H9 (cell line): ENCODE measurements around the gene BRSK2. TPM values are rescaled to one million over a fixed set of nuclear protein-coding genes. Genes with fewer than 3 reads are reported as not detected.
A peak's percentile ranks its signal among the peaks of the same experiment; 100 is the strongest.

Experiments
- DNase-seq: peaks from one replicate; pipeline ENCODE4 v3.0.0-alpha.2; 2017
- H2AFZ ChIP-seq: one replicate; pipeline ENCODE4 v1.6.1; 2013; ENCODE audit warnings: mild to moderate bottlenecking, low read length, control low read depth, moderate library complexity
- H2AK5ac ChIP-seq: 2 replicates; pipeline ENCODE4 v1.6.1; 2013; ENCODE audit warnings: low read length, control low read depth, mixed read lengths; ENCODE audit not compliant: insufficient read length
- H2BK120ac ChIP-seq: one replicate; pipeline ENCODE4 v1.6.1; 2013; ENCODE audit warnings: low read depth, mild to moderate bottlenecking, low read length, control low read depth, inconsistent platforms; ENCODE audit not compliant: poor library complexity, severe bottlenecking
- H2BK12ac ChIP-seq: 2 replicates; pipeline ENCODE4 v1.6.1; 2013; ENCODE audit warnings: low read length, control low read depth, mixed read lengths, low read depth; ENCODE audit not compliant: insufficient read length
- H2BK15ac ChIP-seq: 2 replicates; pipeline ENCODE4 v1.6.1; 2013; ENCODE audit warnings: low read depth, low read length, control low read depth
- H2BK20ac ChIP-seq: one replicate; pipeline ENCODE4 v1.6.1; 2013; ENCODE audit warnings: low read depth, mild to moderate bottlenecking, low read length, control low read depth, inconsistent platforms; ENCODE audit not compliant: poor library complexity, severe bottlenecking
- H2BK5ac ChIP-seq: 2 replicates; pipeline ENCODE4 v1.6.1; 2013; ENCODE audit warnings: low read length, control low read depth, mixed read lengths; ENCODE audit not compliant: insufficient read length
- H3K14ac ChIP-seq: 2 replicates; pipeline ENCODE4 v1.6.1; 2013; ENCODE audit warnings: low read length, control low read depth; ENCODE audit not compliant: insufficient read depth
- H3K18ac ChIP-seq: 2 replicates; pipeline ENCODE4 v1.6.1; 2013; ENCODE audit warnings: low read depth, mild to moderate bottlenecking, mixed read lengths, low read length, control low read depth; ENCODE audit not compliant: insufficient read length
- H3K23ac ChIP-seq: 2 replicates; pipeline ENCODE4 v1.6.1; 2013; ENCODE audit warnings: low read length, control low read depth, mixed read lengths, low read depth; ENCODE audit not compliant: insufficient read length
- H3K23me2 ChIP-seq: 2 replicates; pipeline ENCODE4 v1.6.1; 2013; ENCODE audit warnings: low read depth, mild to moderate bottlenecking, mixed read lengths, low read length, control low read depth; ENCODE audit not compliant: insufficient read length, poor library complexity, severe bottlenecking
- H3K27ac ChIP-seq: 2 replicates; pipeline ENCODE4 v1.5.1; 2013; ENCODE audit warnings: low read length, control low read depth, mixed read lengths, low read depth; ENCODE audit not compliant: insufficient read length
- H3K27me3 ChIP-seq: 2 replicates; pipeline ENCODE4 v1.6.1; 2013; ENCODE audit warnings: low read length, control low read depth, inconsistent platforms; ENCODE audit not compliant: insufficient read depth
- H3K4ac ChIP-seq: 2 replicates; pipeline ENCODE4 v1.6.1; 2013; ENCODE audit warnings: low read depth, mild to moderate bottlenecking, control low read depth, inconsistent platforms, low read length, moderate library complexity
- H3K4me1 ChIP-seq: 2 replicates; pipeline ENCODE4 v1.6.1; 2013; ENCODE audit warnings: low read length, control low read depth, inconsistent platforms; ENCODE audit not compliant: insufficient read depth
- H3K4me2 ChIP-seq: 2 replicates; pipeline ENCODE4 v1.6.1; 2013; ENCODE audit warnings: low read length, control low read depth, mixed read lengths; ENCODE audit not compliant: insufficient read length, insufficient read depth
- H3K56ac ChIP-seq: 2 replicates; pipeline ENCODE4 v1.6.1; 2013; ENCODE audit warnings: low read depth, mild to moderate bottlenecking, mixed read lengths, low read length, control low read depth; ENCODE audit not compliant: insufficient read length
- H3K79me1 ChIP-seq: 2 replicates; pipeline ENCODE4 v1.6.1; 2013; ENCODE audit warnings: low read depth, mild to moderate bottlenecking, moderate library complexity, low read length, control low read depth, inconsistent platforms; ENCODE audit not compliant: insufficient read depth, poor library complexity, severe bottlenecking
- H3K79me2 ChIP-seq: 2 replicates; pipeline ENCODE4 v1.6.1; 2013; ENCODE audit warnings: low read length, control low read depth, inconsistent platforms; ENCODE audit not compliant: insufficient read depth
- H3K9ac ChIP-seq: 2 replicates; pipeline ENCODE4 v1.6.1; 2013; ENCODE audit warnings: low read length, control low read depth, mixed read lengths; ENCODE audit not compliant: insufficient read length; ENCODE audit errors: extremely low read depth
- H3K9me3 ChIP-seq: one replicate; pipeline ENCODE4 v1.6.1; 2013; ENCODE audit warnings: low read depth, low read length, inconsistent platforms; ENCODE audit not compliant: control insufficient read depth
- H3T11ph ChIP-seq: one replicate; pipeline ENCODE4 v1.6.1; 2013; ENCODE audit warnings: mild to moderate bottlenecking, low read length, control low read depth, inconsistent platforms
- H4K20me1 ChIP-seq: one replicate; pipeline ENCODE4 v1.6.1; 2013; ENCODE audit not compliant: control insufficient read depth, insufficient read length, insufficient read depth
- H4K5ac ChIP-seq: 2 replicates; pipeline ENCODE4 v1.6.1; 2013; ENCODE audit warnings: low read depth, mild to moderate bottlenecking, mixed read lengths, low read length, control low read depth; ENCODE audit not compliant: insufficient read length
- H4K8ac ChIP-seq: replicated peaks from 2 replicates; pipeline ENCODE4 v1.6.1; 2013; ENCODE audit warnings: low read length, control low read depth, mixed read lengths, low read depth; ENCODE audit not compliant: insufficient read length
- H4K91ac ChIP-seq: 2 replicates; pipeline ENCODE4 v1.6.1; 2013; ENCODE audit warnings: low read depth, mild to moderate bottlenecking, moderate library complexity, mixed read lengths, low read length, control low read depth; ENCODE audit not compliant: insufficient read length
- H3K27ac Mint-ChIP-seq, 3 experiments: 2 replicates in 2 of 3; 3 replicates in 1 of 3; pipeline ENCODE4 v1.8.0; 2020 to 2021; ENCODE audit warnings: mixed read lengths in 3 of 3, mild to moderate bottlenecking in 1 of 3, moderate library complexity in 1 of 3
- H3K27me3 Mint-ChIP-seq: 2 replicates; pipeline ENCODE4 v1.8.0; 2021; ENCODE audit warnings: low read depth, mild to moderate bottlenecking, moderate library complexity, mixed read lengths
- H3K36me3 Mint-ChIP-seq, 3 experiments: 2 replicates in 2 of 3; 3 replicates in 1 of 3; pipeline ENCODE4 v1.8.0; 2020 to 2021; ENCODE audit warnings: low read depth in 3 of 3, mixed read lengths in 3 of 3; ENCODE audit not compliant: insufficient read depth in 1 of 3
- H3K4me1 Mint-ChIP-seq, 2 experiments: 2 replicates each; pipeline ENCODE4 v1.8.0; 2020; ENCODE audit warnings: mixed read lengths in 2 of 2
- H3K4me3 Mint-ChIP-seq, 2 experiments: 2 replicates in 1 of 2; 3 replicates in 1 of 2; pipeline ENCODE4 v1.8.0; 2020 to 2021; ENCODE audit warnings: mild to moderate bottlenecking in 2 of 2, mixed read lengths in 2 of 2, moderate library complexity in 1 of 2
- H3K9me3 Mint-ChIP-seq, 2 experiments: 2 replicates in 1 of 2; 3 replicates in 1 of 2; pipeline ENCODE4 v1.8.0; 2020; ENCODE audit warnings: mild to moderate bottlenecking in 2 of 2, mixed read lengths in 2 of 2, moderate library complexity in 1 of 2
- CTCF ChIP-seq: fragments of 200-600 bp; sonication (generic); conservative IDR thresholded peaks from 3 replicates; pipeline ENCODE4 v1.8.0; 2021; ENCODE audit warnings: antibody characterized with exemption, mild to moderate bottlenecking
- WGBS: extraction: QIAGEN DNeasy Blood & Tissue Kit; methylation state at CpG from one replicate; pipeline ENCODE4 v1.1.7; 2013; ENCODE audit warnings: missing lambda C conversion rate, low lambda C conversion rate, mixed read lengths; ENCODE audit not compliant: insufficient read length; ENCODE audit errors: extremely low coverage; 5-methylcytosine and 5-hydroxymethylcytosine counted together
- total RNA-seq: library from RNA; stranded (reverse); gene quantifications from 2 replicates; pipeline ENCODE4 v1.2.1, GENCODE V29; 2021

BRSK2 gene
- total RNA-seq, 1 experiment from 2014 or later = 28.4 TPM

- Mint-ChIP-seq H3K4me3 (peak overlapping the region; percentile 67 to 82), H3K27ac (peak overlapping the region in 1 of 3 experiments; percentile 87; a peak in 1 of 7 replicates), H3K36me3 (peaks cover 5 to 19% (median 12%) of the 10 kb centered on the region in 3 experiments; a peak in 5 of 7 replicates), H3K27me3 (peaks cover 26% of the 10 kb centered on the region), H3K9me3 (peaks cover 0 to 4% of the 10 kb centered on the region in 2 experiments; a peak in 3 of 5 replicates), H3K4me1 (peaks cover 15 to 17% of the 10 kb centered on the region in 2 experiments)
- peak overlapping the region; percentile 51 for H3K4me2 ChIP-seq
- H2BK5ac ChIP-seq = no peak overlapping the region
- peak; percentile 32; the same call in 2 of the 3 replicates for TF ChIP-seq CTCF
- no peak overlapping the region for H4K8ac ChIP-seq
- H3K9ac ChIP-seq = peak overlapping the region; percentile 63
- H3K27ac ChIP-seq = no peak overlapping the region
- no peak overlapping the region for H2BK15ac ChIP-seq
- no peaks in the 10 kb centered on the region for H3K4me1 ChIP-seq
- H3K23me2 ChIP-seq = peaks cover 14% of the 10 kb centered on the region
- no peak overlapping the region for H4K91ac ChIP-seq
- H3K18ac ChIP-seq = no peak overlapping the region
- no peaks in the 10 kb centered on the region for H3K9me3 ChIP-seq
- no peak overlapping the region for H3T11ph ChIP-seq
- H3K79me1 ChIP-seq = no peaks in the 10 kb centered on the region
- no peak overlapping the region for H3K4ac ChIP-seq
- no peak overlapping the region for H4K5ac ChIP-seq
- H3K14ac ChIP-seq = no peak overlapping the region
- H3K23ac ChIP-seq = no peak overlapping the region
- peak; percentile 98 for DNase-seq
- H3K79me2 ChIP-seq = peaks cover 19% of the 10 kb centered on the region; the same call in 1 of the 2 replicates
- no peak overlapping the region for H2AFZ ChIP-seq
- H2BK120ac ChIP-seq = no peak overlapping the region
- H2BK12ac ChIP-seq = no peak overlapping the region
- H2AK5ac ChIP-seq = no peak overlapping the region
- peaks cover 2% of the 10 kb centered on the region for H4K20me1 ChIP-seq
- no peak overlapping the region for H3K56ac ChIP-seq
- no CpG with 5 or more reads among the region's 92 CpGs for WGBS
- no peaks in the 10 kb centered on the region; the same call in 1 of the 2 replicates for H3K27me3 ChIP-seq
- no peak overlapping the region for H2BK20ac ChIP-seq
Observed at GRCh38 chr11:1389103-1389931, 417 bp upstream of the BRSK2 start.
